Heart left ventricle (tissue), 16 donors: ENCODE data around the gene UGGT1. TPM values are rescaled to one million over a fixed set of nuclear protein-coding genes. Genes with fewer than 3 reads are reported as not detected.

Experiments used
- ATAC-seq, 4 donors: fragments of 200-7000 bp; cut with Tn5 transposase; one replicate each; pipeline ENCODE4 v1.9.1; 2020 to 2022; ENCODE audit warnings: moderate library complexity in 4 of 4, mild to moderate bottlenecking in 3 of 4, moderate number of reproducible peaks in 1 of 4
- DNase-seq, 5 donors: peaks; one replicate each; pipeline ENCODE4 v3.0.0-alpha.2; 2020
- H3K27ac ChIP-seq, 12 donors: fragments of 200-600 bp; sonication (generic) in 4 of 12; one replicate each; pipeline versions ENCODE4 v1.5.0 to v1.8.0; 2016 to 2022; ENCODE audit warnings: mild to moderate bottlenecking in 2 of 12
- H3K27me3 ChIP-seq, 9 donors: fragments of 200-600 bp; sonication (generic) in 2 of 9; one replicate each; pipeline versions ENCODE4 v1.5.1 to v1.8.0; 2016 to 2022; ENCODE audit warnings: mild to moderate bottlenecking in 3 of 9
- H3K36me3 ChIP-seq, 9 donors: fragments of 200-600 bp; sonication (generic) in 2 of 9; one replicate each; pipeline versions ENCODE4 v1.5.0 to v1.8.0; 2018 to 2022; ENCODE audit warnings: mild to moderate bottlenecking in 2 of 9
- H3K4me1 ChIP-seq, 12 donors: fragments of 200-600 bp; sonication (generic) in 4 of 12; one replicate each; pipeline versions ENCODE4 v1.5.0 to v1.8.0; 2016 to 2022; ENCODE audit warnings: mild to moderate bottlenecking in 3 of 12
- H3K4me3 ChIP-seq, 12 donors: fragments of 200-600 bp; sonication (generic) in 4 of 12; one replicate each; pipeline versions ENCODE4 v1.5.0 to v1.8.0; 2017 to 2022; ENCODE audit warnings: mild to moderate bottlenecking in 9 of 12, moderate library complexity in 4 of 12
- H3K9me3 ChIP-seq, 12 donors: fragments of 200-600 bp; sonication (generic) in 4 of 12; one replicate each; pipeline versions ENCODE4 v1.5.0 to v1.8.0; 2016 to 2022; ENCODE audit warnings: mild to moderate bottlenecking in 1 of 12
- POLR2A ChIP-seq, 2 donors: fragments of 450-650 bp; IDR thresholded peaks; one replicate each; pipeline ENCODE4 v1.6.1; 2017; ENCODE audit warnings: antibody characterized with exemption in 2 of 2, mild to moderate bottlenecking in 2 of 2, moderate library complexity in 2 of 2
- WGBS, 4 donors: extraction: QIAGEN DNeasy Blood & Tissue Kit in 2 of 4; methylation state at CpG; one replicate each; pipeline versions ENCODE4 v1.1.5 to v1.1.7; 2013 to 2018; 5-methylcytosine and 5-hydroxymethylcytosine counted together
- intact Hi-C, 10 donors: fragments of 100-400 bp; cut with DNase I; formaldehyde crosslinking; loops; one replicate each; pipeline versions ENCODE4 v1.11.1 to v1.14.2; 2022
- polyA plus RNA-seq, 2 donors: library from polyadenylated mRNA; stranded (reverse); fragments of 200-250 nt; gene quantifications; one replicate each; pipeline ENCODE4 v1.2.3, GENCODE V29; 2013
- total RNA-seq, 9 donors: library from RNA; depleted of rRNA in 2 of 9; stranded (reverse); fragments of >200 nt in 2 of 9; fragmentation: NEBNext Ultra II Directional in 3 of 9; extraction: Animal tissue kit (Norgen Biotek cat#: 25700) in 3 of 9; gene quantifications; one replicate each; pipeline versions ENCODE4 v1.1.0 to v1.2.4, GENCODE V29; 2016 to 2023
- TF ChIP-seq, protein P1 (sequence below), 12 donors: fragments of 200-600 bp; sonication (generic) in 4 of 12; IDR thresholded peaks; one replicate each; pipeline versions ENCODE4 v1.5.0 to v1.8.0; 2018 to 2022; ENCODE audit warnings: antibody characterized with exemption in 12 of 12, mild to moderate bottlenecking in 5 of 12
- donor health status: ischemic (EF 13 %, LVEDD 7.1; RV severe dilation, severe dysfunction).
- donor health status: healthy with polysubstance abuse.
- donor health status: DM: no; HTN: yes; CAD: no.
- donor health status: DM: no; HTN: no; CAD: no.
- donor health status: ischemic (EF 25% LVEDD 6.9; RV normal size, moderate dysfunction).
- donor health status: ischemic (EF 25% LVEDD 5.7; RV mildly dilated, moderate dysfunction).
- donor health status: healthy.
- donor health status: DM: yes; HTN: yes; CAD: no.
- donor health status: ischemic (EF 35%, LVEDD 5.7; RV mildly dilated, moderate dysfunction).
- donor health status: nonischemic (EF 11% LVEDD 7.7; RV severe dilation, severe dysfunction).
- donor health status: DM: yes; HTN: yes; CAD: no.
- donor health status: PGD.
- donor health status: ischemic (EF 29% LVEDD 5.4; RV normal size, mild dysfunction).
- donor health status: nonischemic (EF 23%, LVEDD 6.1; RV moderate dilation, normal function).

The UGGT1 gene
- total and polyA plus RNA-seq, 11 donors: 5.8 to 77.4 (median 32.0) TPM

DNA sequence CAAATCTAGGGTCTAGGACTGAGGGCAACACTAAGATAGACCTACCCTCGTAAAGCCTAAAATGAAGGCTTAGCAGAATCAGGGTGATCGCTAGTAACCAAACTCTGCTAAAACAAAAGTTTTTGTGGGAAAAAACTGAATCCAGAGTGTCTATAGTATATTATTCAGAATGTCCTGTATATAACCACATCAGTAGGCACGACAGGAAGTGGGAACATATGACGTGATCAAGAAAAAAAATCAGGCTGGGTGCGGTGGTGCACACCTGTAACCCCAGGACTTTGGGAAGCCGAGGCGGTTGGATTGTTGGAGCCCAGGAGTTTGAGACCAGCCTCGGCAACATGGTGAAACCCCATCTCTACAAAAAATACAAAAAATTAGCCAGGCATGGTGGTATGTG, 106.1 kb downstream of the UGGT1 start:
- WGBS, 4 donors: 91 to 95% (median 93%) methylated on average over 8 of the region's 8 CpGs
- peaks cover 0 to 24% (median 13%) of the 10 kb centered on the region in 12 donors for H3K4me1 ChIP-seq
- no peak overlapping the region for H3K4me3 ChIP-seq
- ATAC-seq: no peak
- intact Hi-C loops: loop anchor here in 2 of 10 donors (5.0 kb wide), 1 partner anchor 35 kb away; no protein-coding TSS in a partner anchor
- no peak for DNase-seq
- H3K36me3 ChIP-seq: peaks cover 0 to 16% (median 0%) of the 10 kb centered on the region in 9 donors
- TF ChIP-seq, protein P1, sequence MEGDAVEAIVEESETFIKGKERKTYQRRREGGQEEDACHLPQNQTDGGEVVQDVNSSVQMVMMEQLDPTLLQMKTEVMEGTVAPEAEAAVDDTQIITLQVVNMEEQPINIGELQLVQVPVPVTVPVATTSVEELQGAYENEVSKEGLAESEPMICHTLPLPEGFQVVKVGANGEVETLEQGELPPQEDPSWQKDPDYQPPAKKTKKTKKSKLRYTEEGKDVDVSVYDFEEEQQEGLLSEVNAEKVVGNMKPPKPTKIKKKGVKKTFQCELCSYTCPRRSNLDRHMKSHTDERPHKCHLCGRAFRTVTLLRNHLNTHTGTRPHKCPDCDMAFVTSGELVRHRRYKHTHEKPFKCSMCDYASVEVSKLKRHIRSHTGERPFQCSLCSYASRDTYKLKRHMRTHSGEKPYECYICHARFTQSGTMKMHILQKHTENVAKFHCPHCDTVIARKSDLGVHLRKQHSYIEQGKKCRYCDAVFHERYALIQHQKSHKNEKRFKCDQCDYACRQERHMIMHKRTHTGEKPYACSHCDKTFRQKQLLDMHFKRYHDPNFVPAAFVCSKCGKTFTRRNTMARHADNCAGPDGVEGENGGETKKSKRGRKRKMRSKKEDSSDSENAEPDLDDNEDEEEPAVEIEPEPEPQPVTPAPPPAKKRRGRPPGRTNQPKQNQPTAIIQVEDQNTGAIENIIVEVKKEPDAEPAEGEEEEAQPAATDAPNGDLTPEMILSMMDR (IDR thresholded peaks at IDR 0.05): no peak
- TF ChIP-seq POLR2A (IDR thresholded peaks at IDR 0.05): no peak
- peak overlapping the region in 2 of 12 donors; percentile 4 to 6 for H3K27ac ChIP-seq
- H3K9me3 ChIP-seq: no peaks in the 10 kb centered on the region
- no peaks in the 10 kb centered on the region for H3K27me3 ChIP-seq

DNA sequence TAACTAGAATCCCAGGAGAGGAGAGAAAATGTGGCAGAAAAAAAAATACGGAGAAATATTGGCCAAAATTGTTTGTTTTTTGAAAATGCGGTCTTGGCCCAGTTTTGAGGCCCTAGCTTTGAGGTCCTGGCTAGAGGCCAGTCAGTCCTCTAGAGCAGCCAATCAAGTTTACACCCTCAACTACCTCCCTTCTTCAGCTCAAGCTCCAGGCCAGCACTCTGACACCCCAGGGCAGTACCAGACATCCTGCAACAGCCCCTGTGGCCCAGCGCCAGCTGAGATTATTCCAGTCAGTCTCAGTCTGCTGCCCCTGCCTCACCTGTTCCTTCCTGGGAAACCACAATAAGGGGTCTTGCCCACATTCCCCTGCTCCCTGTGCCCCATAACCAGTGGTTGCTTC, 107.7 kb downstream of the UGGT1 start:
- intact Hi-C loops: loop anchor here in 2 of 10 donors (5.0 kb wide), 1 partner anchor 34 kb away; no protein-coding TSS in a partner anchor
- no peaks in the 10 kb centered on the region for H3K9me3 ChIP-seq
- TF ChIP-seq POLR2A (IDR thresholded peaks at IDR 0.05): no peak
- TF ChIP-seq, protein P1 (IDR thresholded peaks at IDR 0.05): no peak
- no peak overlapping the region for H3K27ac ChIP-seq
- H3K4me1 ChIP-seq: peaks cover 0 to 24% (median 13%) of the 10 kb centered on the region in 12 donors
- peak in 3 of 4 donors; percentile 67 to 76 (median 70) for ATAC-seq
- peak in 4 of 5 donors; percentile 27 to 65 (median 46) for DNase-seq
- no peaks in the 10 kb centered on the region for H3K27me3 ChIP-seq
- H3K4me3 ChIP-seq: no peak overlapping the region
- 34 to 47% (median 45%) methylated on average over 3 of the region's 3 CpGs for WGBS, 4 donors
- peaks cover 0 to 6% (median 0%) of the 10 kb centered on the region in 9 donors for H3K36me3 ChIP-seq

DNA sequence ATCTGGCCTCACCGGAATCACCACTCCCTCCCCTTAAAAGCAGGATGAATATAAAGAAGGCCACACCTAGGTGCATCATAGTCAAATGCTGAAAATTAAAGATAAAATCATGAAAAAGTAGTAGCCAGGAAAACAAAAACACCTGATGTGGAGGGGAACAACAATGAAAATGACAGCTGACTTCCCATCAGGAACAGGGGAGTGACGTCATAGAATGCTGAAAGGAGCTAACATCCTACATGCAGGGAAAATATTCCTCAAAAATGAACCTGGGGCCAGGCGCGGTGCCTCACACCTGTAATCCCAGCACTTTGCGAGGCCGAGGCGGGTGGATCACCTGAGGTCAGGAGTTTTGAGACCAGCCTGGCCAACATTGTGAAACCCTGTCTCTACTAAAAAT, 108.1 kb downstream of the UGGT1 start:
- no peak for TF ChIP-seq POLR2A (IDR thresholded peaks at IDR 0.05)
- TF ChIP-seq, protein P1 (IDR thresholded peaks at IDR 0.05): no peak
- ATAC-seq: no peak
- no peak for DNase-seq
- WGBS, 4 donors: 74 to 77% (median 76%) methylated on average over 7 of the region's 7 CpGs
- H3K36me3 ChIP-seq: peaks cover 0 to 1% (median 0%) of the 10 kb centered on the region in 9 donors
- peaks cover 0 to 24% (median 13%) of the 10 kb centered on the region in 12 donors for H3K4me1 ChIP-seq
- no peak overlapping the region for H3K27ac ChIP-seq
- H3K4me3 ChIP-seq: no peak overlapping the region
- H3K9me3 ChIP-seq: no peaks in the 10 kb centered on the region
- intact Hi-C loops: loop anchor here in 2 of 10 donors (5.0 kb wide), 1 partner anchor 33 kb away; no protein-coding TSS in a partner anchor
- no peaks in the 10 kb centered on the region for H3K27me3 ChIP-seq

DNA sequence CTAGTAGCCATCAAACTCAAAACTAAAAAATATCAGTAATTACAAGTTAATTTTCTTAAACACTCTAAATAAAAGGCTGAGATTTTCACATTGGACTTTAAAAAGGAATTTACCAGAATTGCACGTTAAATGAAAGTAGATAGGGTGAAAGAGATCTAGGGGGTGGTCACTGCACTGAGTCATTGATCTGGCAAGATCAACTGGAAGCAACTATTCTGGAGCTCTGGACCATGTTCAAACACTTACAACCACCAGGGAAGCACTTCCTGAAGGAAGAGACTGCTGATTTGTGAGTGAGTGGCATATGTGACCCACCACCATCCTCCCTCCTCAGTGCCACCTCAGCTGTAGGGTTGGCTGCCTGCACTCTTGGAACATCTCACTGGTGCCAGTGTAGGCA, 111.8 kb downstream of the UGGT1 start:
- Histone ChIP-seq H3K4me1 (peaks cover 0 to 10% (median 7%) of the 10 kb centered on the region in 12 donors), H3K27me3 (no peaks in the 10 kb centered on the region), H3K36me3 (no peaks in the 10 kb centered on the region), H3K27ac (no peak overlapping the region), H3K9me3 (peaks cover 0 to 8% (median 0%) of the 10 kb centered on the region in 12 donors), H3K4me3 (no peak overlapping the region)
- no peak for DNase-seq
- ATAC-seq: peak in 1 of 4 donors; percentile 13
- intact Hi-C loops: no loop called here
- WGBS, 4 donors: 44 to 69% (median 53%) methylated on average over 1 of the region's 1 CpG
- TF ChIP-seq, protein P1 (IDR thresholded peaks at IDR 0.05): no peak
- TF ChIP-seq POLR2A (IDR thresholded peaks at IDR 0.05): no peak
